GM12891 (cell line): ENCODE data around the gene AMER1.

Experiments
- POLR2A ChIP-seq: IDR thresholded peaks from 2 replicates; pipeline ENCODE4 v1.6.1; 2011; ENCODE audit warnings: low read depth, low read length, control low read depth
- POLR2AphosphoS5 ChIP-seq: IDR thresholded peaks from 2 replicates; pipeline ENCODE4 v1.6.1; 2011; ENCODE audit warnings: low read depth, low read length, control low read depth
- SPI1 ChIP-seq: IDR thresholded peaks from 2 replicates; pipeline ENCODE4 v1.6.1; 2011; ENCODE audit warnings: low read depth, low read length, control low read depth

DNA sequence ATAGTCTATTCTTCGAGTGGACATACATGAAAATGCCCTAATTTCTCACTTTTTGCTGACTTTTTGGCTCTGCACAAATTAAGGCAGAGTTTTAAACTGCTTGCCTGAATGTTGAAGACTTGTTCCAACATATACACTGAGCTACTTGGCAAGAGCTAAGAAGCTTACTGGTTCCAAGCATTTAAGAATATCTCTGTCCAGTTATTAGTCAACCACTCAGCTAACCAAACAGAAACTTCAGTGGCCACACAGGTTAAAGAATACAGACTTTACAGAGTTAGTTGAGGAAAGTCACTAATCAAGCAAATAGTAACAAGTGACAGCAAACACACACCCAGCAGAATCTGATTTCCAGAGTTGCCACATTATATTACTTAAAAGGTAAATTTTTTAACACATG, 35.5 kb downstream of the AMER1 start:
- no peak for TF ChIP-seq POLR2A
- no peak for TF ChIP-seq SPI1
- no peak for TF ChIP-seq POLR2AphosphoS5
